ENCODE results near the gene CCR2. TPM values are rescaled to one million over a fixed set of nuclear protein-coding genes. Genes with fewer than 3 reads are reported as not detected.

Gene CCR2
- total and polyA plus RNA-seq, 12 donors, result 0.30 to 5.6 (median 0.80) TPM

DNA sequence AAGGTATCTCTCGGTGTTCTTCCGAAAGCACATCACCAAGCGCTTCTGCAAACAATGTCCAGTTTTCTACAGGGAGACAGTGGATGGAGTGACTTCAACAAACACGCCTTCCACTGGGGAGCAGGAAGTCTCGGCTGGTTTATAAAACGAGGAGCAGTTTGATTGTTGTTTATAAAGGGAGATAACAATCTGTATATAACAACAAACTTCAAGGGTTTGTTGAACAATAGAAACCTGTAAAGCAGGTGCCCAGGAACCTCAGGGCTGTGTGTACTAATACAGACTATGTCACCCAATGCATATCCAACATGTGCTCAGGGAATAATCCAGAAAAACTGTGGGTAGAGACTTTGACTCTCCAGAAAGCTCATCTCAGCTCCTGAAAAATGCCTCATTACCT, 4.6 kb downstream of the CCR2 start:
- Histone ChIP-seq H3K27me3 (peaks cover 5% of the 10 kb centered on the region), H3K9me3 (replicated peaks in 1 of 3) (no peaks in the 10 kb centered on the region), H3K27ac (no peak overlapping the region), H3K4me1 (replicated peaks in 1 of 2) (peaks cover 0 to 3% of the 10 kb centered on the region in 2 donors), H3K4me3 (no peak overlapping the region), H3K36me3 (replicated peaks in 1 of 2) (no peaks in the 10 kb centered on the region)
- DNase-seq, result no peak
- TF ChIP-seq CTCF (IDR thresholded peaks at IDR 0.05) (no peak), POLR2A (IDR thresholded peaks at IDR 0.05) (no peak)
- 79 to 88% (median 84%) methylated on average over 6 of the region's 6 CpGs for WGBS, 4 donors
- intact Hi-C loops (cut with DNase I), result no loop called here

GRCh38 chr3:46359733-46360493, 6.0 kb downstream of the CCR2 start:
- WGBS, 4 donors, result 42 to 48% (median 44%) methylated on average over 11 of the region's 11 CpGs
- H3K9me3 ChIP-seq (replicated peaks in 1 of 3), result no peaks in the 10 kb centered on the region
- DNase-seq, result peak in 1 of 7 donors; percentile 9
- H3K27ac ChIP-seq, result no peak overlapping the region
- intact Hi-C loops (cut with DNase I), result no loop called here
- no peaks in the 10 kb centered on the region for H3K4me1 ChIP-seq (replicated peaks in 1 of 2)
- TF ChIP-seq CTCF (IDR thresholded peaks at IDR 0.05) (no peak), POLR2A (IDR thresholded peaks at IDR 0.05) (no peak)
- no peaks in the 10 kb centered on the region for H3K27me3 ChIP-seq
- no peak overlapping the region for H3K4me3 ChIP-seq
- no peaks in the 10 kb centered on the region for H3K36me3 ChIP-seq (replicated peaks in 1 of 2)

- Histone ChIP-seq H3K36me3 (replicated peaks in 1 of 2) (no peaks in the 10 kb centered on the region), H3K27ac (peak overlapping the region in 1 of 5 donors; percentile 13), H3K27me3 (no peaks in the 10 kb centered on the region), H3K9me3 (replicated peaks in 1 of 3) (no peaks in the 10 kb centered on the region), H3K4me3 (no peak overlapping the region), H3K4me1 (replicated peaks in 1 of 2) (no peaks in the 10 kb centered on the region)
- 58 to 77% (median 66%) methylated on average over 6 of the region's 6 CpGs for WGBS, 4 donors
- TF ChIP-seq POLR2A (IDR thresholded peaks at IDR 0.05) (no peak), CTCF (IDR thresholded peaks at IDR 0.05) (no peak)
- DNase-seq, result no peak
- intact Hi-C loops (cut with DNase I), result no loop called here
Observed at GRCh38 chr3:46360907-46361306, 7.0 kb downstream of the CCR2 start.

DNA sequence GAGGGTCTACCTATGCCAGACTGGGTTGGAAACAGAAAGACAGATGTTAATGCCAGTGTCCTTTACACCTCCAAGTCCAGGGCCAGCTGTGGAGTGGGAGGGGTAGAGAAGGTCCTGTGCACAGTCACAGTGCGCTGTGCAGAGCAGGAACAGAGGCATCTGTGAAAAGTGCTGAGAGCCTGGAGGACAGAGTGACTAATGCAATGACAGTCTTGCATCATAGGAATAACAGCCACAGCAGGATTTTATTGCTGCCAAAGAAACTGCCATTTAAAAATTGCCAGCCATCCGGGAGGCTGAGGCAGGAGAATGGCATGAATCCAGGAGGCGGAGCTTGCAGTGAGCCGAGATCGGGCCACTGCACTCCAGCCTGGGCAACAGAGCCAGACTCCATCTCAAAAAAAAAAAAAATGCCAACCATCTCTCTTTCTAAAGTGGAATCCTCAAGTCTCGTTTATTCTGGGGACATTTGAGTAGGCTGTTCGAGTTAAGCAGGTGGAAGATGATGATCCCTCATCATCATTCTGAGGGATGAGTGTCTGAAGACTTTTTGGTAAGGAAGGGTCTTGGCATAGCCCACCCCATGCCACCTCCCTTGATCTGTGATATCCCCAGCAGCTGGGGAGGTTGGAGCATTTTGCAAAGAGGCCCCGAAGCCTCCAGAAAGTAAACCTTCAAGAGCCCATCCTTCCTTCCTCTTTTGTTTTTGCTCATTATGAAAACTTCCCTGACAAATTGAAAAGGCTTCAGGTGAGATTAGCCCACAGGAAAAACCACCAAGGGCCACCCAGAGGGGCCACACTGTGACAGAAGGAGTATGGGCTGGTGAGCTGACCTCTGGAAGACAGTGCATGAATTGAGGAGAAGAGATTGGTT, 7.7 kb downstream of the CCR2 start:
- Histone ChIP-seq H3K4me1 (replicated peaks in 1 of 2) (no peaks in the 10 kb centered on the region), H3K27ac (no peak overlapping the region), H3K9me3 (replicated peaks in 1 of 3) (no peaks in the 10 kb centered on the region), H3K36me3 (replicated peaks in 1 of 2) (no peaks in the 10 kb centered on the region), H3K27me3 (no peaks in the 10 kb centered on the region), H3K4me3 (no peak overlapping the region)
- WGBS, 4 donors, result 44 to 51% (median 49%) methylated on average over 8 of the region's 8 CpGs
- TF ChIP-seq CTCF (IDR thresholded peaks at IDR 0.05) (no peak), POLR2A (IDR thresholded peaks at IDR 0.05) (no peak)
- DNase-seq, result peak in 6 of 7 donors; percentile 43 to 60 (median 46)
- intact Hi-C loops (cut with DNase I), result no loop called here
